T-cell (primary cell): Measurements from ENCODE around the gene ANKRD20A1. TPM values are rescaled to one million over a fixed set of nuclear protein-coding genes. Genes with fewer than 3 reads are reported as not detected.
"Not testable (repeated sequence)": the region's sequence is repeated elsewhere in the genome, so short reads cannot be mapped to it uniquely, and the experiment has no call there.

ENCODE experiments used
- ATAC-seq, 4 experiments: fragments of 200-7000 bp in 3 of 4; fragments of 150-1000 bp in 1 of 4; cut with Tn5 transposase; replicated peaks in 1 of 4; 1 replicate in 3 of 4; 2 replicates in 1 of 4; pipeline ENCODE4 v1.10.0; 2021; ENCODE audit warnings: moderate library complexity in 3 of 4, mild to moderate bottlenecking in 2 of 4, moderate number of reproducible peaks in 1 of 4
- CTCF ChIA-PET, 2 donors: fragments of 300-600 bp; sonication (Branson Sonifier 250); formaldehyde crosslinking; loops; one replicate each; lab custom pipeline; 2022; ENCODE audit warnings: antibody characterized with exemption in 2 of 2; lab: Charles Lee
- POLR2A ChIA-PET, 2 donors: fragments of 300-600 bp; sonication (Branson Sonifier 250); formaldehyde crosslinking; loops; one replicate each; lab custom pipeline; 2022; ENCODE audit warnings: antibody characterized with exemption in 2 of 2; lab: Charles Lee
- DNase-seq, 35 experiments: peaks; one replicate each; pipeline versions ENCODE4 v3.0.0 to v3.0.0-alpha.2; 2013 to 2023
- H3K27ac ChIP-seq: one replicate; pipeline ENCODE4 v1.5.1; 2013; ENCODE audit warnings: low read length
- H3K27me3 ChIP-seq, 2 experiments: replicated peaks in 1 of 2; 1 replicate in 1 of 2; 2 replicates in 1 of 2; pipeline versions ENCODE4 v1.6.1 to v1.7.0; 2013; ENCODE audit warnings: low read length in 1 of 2, mixed read lengths in 1 of 2; ENCODE audit not compliant: control insufficient read depth in 2 of 2, insufficient read depth in 2 of 2; ENCODE audit errors: extremely low read depth in 1 of 2
- H3K36me3 ChIP-seq, 2 donors: 1 replicate in 1 of 2; 2 replicates in 1 of 2; pipeline versions ENCODE4 v1.6.1 to v1.7.0; 2013; ENCODE audit warnings: low read length in 1 of 2; ENCODE audit not compliant: control insufficient read depth in 2 of 2, insufficient read depth in 1 of 2; ENCODE audit errors: extremely low read depth in 1 of 2
- H3K4me1 ChIP-seq, 2 experiments: 1 replicate in 1 of 2; 2 replicates in 1 of 2; pipeline versions ENCODE4 v1.6.1 to v1.7.0; 2013; ENCODE audit warnings: low read length in 2 of 2, mixed read lengths in 1 of 2; ENCODE audit not compliant: insufficient read depth in 2 of 2, control insufficient read depth in 1 of 2; ENCODE audit errors: extremely low read depth in 1 of 2
- H3K4me3 ChIP-seq, 2 donors: 1 replicate in 1 of 2; 2 replicates in 1 of 2; pipeline versions ENCODE4 v1.5.1 to v1.7.0; 2013; ENCODE audit warnings: mild to moderate bottlenecking in 2 of 2, low read length in 1 of 2, moderate library complexity in 1 of 2; ENCODE audit not compliant: control insufficient read depth in 1 of 2; ENCODE audit errors: extremely low read depth in 1 of 2
- H3K9me3 ChIP-seq: 2 replicates; pipeline ENCODE4 v1.7.0; 2013
- H3K27ac Mint-ChIP-seq, 2 donors: one replicate each; pipeline ENCODE4 v1.8.0; 2020 to 2021; ENCODE audit warnings: mild to moderate bottlenecking in 2 of 2, mixed read lengths in 2 of 2
- H3K27me3 Mint-ChIP-seq, 2 donors: one replicate each; pipeline ENCODE4 v1.8.0; 2021 to 2022; ENCODE audit warnings: mixed read lengths in 2 of 2
- H3K36me3 Mint-ChIP-seq: one replicate; pipeline ENCODE4 v1.8.0; 2021; ENCODE audit warnings: mixed read lengths
- H3K4me1 Mint-ChIP-seq, 3 donors: one replicate each; pipeline ENCODE4 v1.8.0; 2020 to 2022; ENCODE audit warnings: mixed read lengths in 3 of 3, mild to moderate bottlenecking in 1 of 3
- H3K4me3 Mint-ChIP-seq, 3 donors: one replicate each; pipeline ENCODE4 v1.8.0; 2020 to 2022; ENCODE audit warnings: mild to moderate bottlenecking in 3 of 3, mixed read lengths in 3 of 3, moderate library complexity in 3 of 3
- H3K9me3 Mint-ChIP-seq, 3 donors: one replicate each; pipeline ENCODE4 v1.8.0; 2020 to 2022; ENCODE audit warnings: mixed read lengths in 3 of 3
- WGBS: methylation state at CpG from one replicate; pipeline ENCODE4 v1.1.5; 2013; ENCODE audit warnings: missing lambda C conversion rate; ENCODE audit not compliant: insufficient coverage; 5-methylcytosine and 5-hydroxymethylcytosine counted together
- total RNA-seq, 35 experiments: library from RNA in 6 of 35; stranded (reverse) in 6 of 35; fragments of 120-200 nt in 1 of 35; gene quantifications; one replicate each; pipeline versions ENCODE4 v1.2.1 to v1.2.4 and lab custom pipeline; 2013 to 2026

Gene ANKRD20A1
- total RNA-seq (1 to 10 TPM in 2 of 5 donors, under 1 TPM in 1, not detected in 2; 0.77 to 2.6 (median 2.4) TPM), total RNA-seq (lab: John Stamatoyannopoulos, UW) (0 to 0.38 (median 0.06) reads per million in 29 experiments)
- total RNA-seq (2013), result not detected

DNA sequence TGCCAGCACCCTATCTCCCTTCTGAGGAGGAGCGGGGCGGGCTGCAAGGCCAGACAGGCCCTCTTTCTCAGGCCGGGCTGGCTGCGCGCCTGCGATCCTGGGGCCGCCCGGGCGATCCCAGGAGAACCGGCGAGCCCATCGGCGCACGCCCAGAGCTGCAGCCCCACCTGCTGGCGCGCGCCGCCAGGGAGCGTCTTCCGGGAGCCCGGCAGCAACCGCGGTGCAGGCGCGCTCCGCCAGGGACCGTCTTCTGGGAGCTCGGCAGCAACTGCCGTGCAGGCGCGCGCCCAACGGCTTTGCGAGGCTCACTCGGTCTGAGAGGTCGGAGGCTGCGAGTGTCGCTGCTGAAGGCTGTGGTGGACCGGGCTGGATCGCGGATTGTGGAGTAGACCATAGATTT, at the start of gene ANKRD20A1:
ANKRD20A1 (plus strand) TSS at position 61 of the 400 bp plus-strand sequence. CDS start 496 bp downstream, outside the sequence.
- H3K4me3 Mint-ChIP-seq, H3K27ac ChIP-seq, H3K9me3 ChIP-seq, ATAC-seq, H3K36me3 Mint-ChIP-seq, H3K4me3 ChIP-seq, H3K27me3 ChIP-seq, H3K36me3 ChIP-seq, H3K27me3 Mint-ChIP-seq, POLR2A ChIA-PET, H3K4me1 Mint-ChIP-seq, H3K9me3 Mint-ChIP-seq, CTCF ChIA-PET, H3K27ac Mint-ChIP-seq, H3K4me1 ChIP-seq: not testable (repeated sequence)
- no CpG with 5 or more reads among the region's 41 CpGs for WGBS
- DNase-seq, result peak in 7 of 35 experiments; percentile 0 to 11 (median 3)

DNA sequence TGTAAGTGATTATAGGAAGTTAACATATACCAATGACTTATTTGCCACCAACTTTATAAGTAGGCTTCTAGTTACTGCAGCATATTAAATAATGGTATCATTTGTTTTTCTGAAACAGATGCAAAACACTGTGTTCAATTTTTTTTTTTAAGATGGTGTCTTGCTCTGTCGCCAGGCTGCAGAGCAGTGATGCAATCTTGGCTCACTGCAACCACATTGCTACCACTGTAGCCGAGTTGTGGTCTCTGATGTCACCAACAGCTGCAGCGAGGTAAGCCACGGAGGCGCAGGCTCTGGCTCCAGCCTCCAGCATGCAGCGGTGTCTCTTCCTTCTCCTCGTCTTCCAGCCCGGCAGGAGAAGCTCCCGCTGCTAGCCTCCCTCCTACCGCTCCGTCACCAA, 26.6 kb upstream of the ANKRD20A1 start:
- ATAC-seq, H3K4me3 Mint-ChIP-seq, H3K27ac ChIP-seq, H3K27me3 Mint-ChIP-seq, H3K4me3 ChIP-seq, H3K9me3 Mint-ChIP-seq, H3K4me1 Mint-ChIP-seq, POLR2A ChIA-PET, H3K27me3 ChIP-seq, H3K9me3 ChIP-seq, H3K36me3 ChIP-seq, H3K4me1 ChIP-seq, H3K27ac Mint-ChIP-seq, H3K36me3 Mint-ChIP-seq, CTCF ChIA-PET: not testable (repeated sequence)
- WGBS, result no CpG with 5 or more reads among the region's 11 CpGs
- DNase-seq, result peak in 4 of 35 experiments; percentile 0 to 6 (median 1)
